Endometrium (tissue), 2 donors: ENCODE results near the gene ARHGAP18.

Experiments
- FAIRE-seq: peaks from 2 replicates; lab custom pipeline; 2012; peaks lifted over from hg19 to GRCh38; lab: Jason Lieb, UNC
- donor health status: control.
- donor health status: control.

ARHGAP18 gene

GRCh38 chr6:129643176-129643575 is 66.8 kb downstream of the ARHGAP18 start:
- no peak for FAIRE-seq

- FAIRE-seq: no peak
Observed at GRCh38 chr6:129642322-129642721, 67.7 kb downstream of the ARHGAP18 start.

- FAIRE-seq: no peak
Observed at GRCh38 chr6:129641344-129641743, 68.6 kb downstream of the ARHGAP18 start.

- no peak for FAIRE-seq
Observed at GRCh38 chr6:129638686-129639085, 71.3 kb downstream of the ARHGAP18 start.

GRCh38 chr6:129638055-129638684 is 71.8 kb downstream of the ARHGAP18 start:
- FAIRE-seq: no peak

- no peak for FAIRE-seq
Observed at GRCh38 chr6:129637340-129638054, 72.5 kb downstream of the ARHGAP18 start.

- FAIRE-seq: no peak
Observed at GRCh38 chr6:129635396-129636130, 74.4 kb downstream of the ARHGAP18 start.

- FAIRE-seq: no peak
Observed at GRCh38 chr6:129634411-129635230, 75.4 kb downstream of the ARHGAP18 start.

- FAIRE-seq: no peak
Observed at GRCh38 chr6:129633529-129633928, 76.4 kb downstream of the ARHGAP18 start.

- no peak for FAIRE-seq
Observed at GRCh38 chr6:129632172-129632613, 77.8 kb downstream of the ARHGAP18 start.

- FAIRE-seq: no peak
Observed at GRCh38 chr6:129631070-129631469, 78.9 kb downstream of the ARHGAP18 start.

GRCh38 chr6:129630596-129630995 is 79.4 kb downstream of the ARHGAP18 start:
- FAIRE-seq: no peak

- FAIRE-seq: no peak
Observed at GRCh38 chr6:129628101-129628815, 81.7 kb downstream of the ARHGAP18 start.

- no peak for FAIRE-seq
Observed at GRCh38 chr6:129624488-129624887, 85.5 kb downstream of the ARHGAP18 start.

- FAIRE-seq: no peak
Observed at GRCh38 chr6:129623008-129623732, 86.8 kb downstream of the ARHGAP18 start.

GRCh38 chr6:129621252-129621651 is 88.7 kb downstream of the ARHGAP18 start:
- no peak for FAIRE-seq

- FAIRE-seq: no peak
Observed at GRCh38 chr6:129620234-129620610, 89.8 kb downstream of the ARHGAP18 start.

- no peak for FAIRE-seq
Observed at GRCh38 chr6:129619579-129620233, 90.3 kb downstream of the ARHGAP18 start.

GRCh38 chr6:129617986-129618385 is 92.0 kb downstream of the ARHGAP18 start:
- no peak for FAIRE-seq

- no peak for FAIRE-seq
Observed at GRCh38 chr6:129615496-129615895, 94.5 kb downstream of the ARHGAP18 start.
